ENCODE measurements around the gene WFS1. TPM values are rescaled to one million over a fixed set of nuclear protein-coding genes. Genes with fewer than 3 reads are reported as not detected.

The WFS1 gene
- total and polyA plus RNA-seq, 2 of the 13 experiments (the other 11 are each of a cell fraction or from before 2014, with no cell fraction given): 39.1 to 42.2 TPM

DNA sequence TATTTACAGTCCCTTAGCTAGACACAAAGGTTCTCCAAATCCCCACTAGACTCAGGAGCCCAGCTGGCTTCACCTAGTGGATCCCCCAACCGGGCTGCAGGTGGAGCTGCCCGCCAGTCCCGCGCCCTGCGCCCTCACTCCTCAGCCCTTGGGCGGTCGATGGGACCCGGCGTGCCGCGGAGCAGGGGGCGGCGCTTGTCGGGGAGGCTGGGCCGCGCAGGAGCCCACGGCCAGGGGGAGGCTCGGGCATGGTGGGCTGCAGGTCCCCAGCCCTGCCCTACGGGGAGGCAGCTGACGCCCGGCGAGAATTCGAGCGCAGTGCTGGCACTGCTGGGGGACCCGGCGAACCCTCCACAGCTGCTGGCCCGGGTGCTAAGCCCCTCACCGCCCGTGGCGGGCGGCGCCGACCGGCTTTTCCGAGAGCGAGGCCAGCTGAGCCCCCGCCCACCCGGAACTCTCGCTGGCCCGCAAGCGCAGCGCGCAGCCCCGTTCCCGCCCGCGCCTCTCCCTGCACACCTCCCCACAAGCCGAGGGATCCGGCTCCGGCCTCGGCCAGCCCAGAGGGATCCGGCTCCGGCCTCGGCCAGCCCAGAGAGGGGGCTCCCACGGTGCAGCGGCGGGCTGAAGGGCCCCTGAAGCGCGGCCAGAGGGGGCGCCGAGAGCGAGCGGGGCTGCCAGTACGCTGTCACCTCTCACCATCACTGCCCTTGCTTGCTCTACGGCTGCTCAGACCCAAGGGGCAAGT lies 39.4 kb downstream of the WFS1 start (continued):
- TF ChIP-seq ZNF530 (CRISPR knock-in tag; IDR thresholded peaks at IDR 0.05; ENCODE audit: low read depth): no peak
- TF ChIP-seq ZNF574 (CRISPR knock-in tag; IDR thresholded peaks at IDR 0.05): peak; percentile 60; the same call in 1 of the 2 replicates
- peak; percentile 77 for TF ChIP-seq HNRNPK (IDR thresholded peaks at IDR 0.05; ENCODE audit: low read depth, low read length, poor library complexity, severe bottlenecking)
- peak; percentile 47; the same call in 1 of the 2 replicates for TF ChIP-seq KMT2A (CRISPR knock-in tag; IDR thresholded peaks at IDR 0.05)
- peak; percentile 42; the same call in 1 of the 2 replicates for TF ChIP-seq ETS1 (CRISPR knock-in tag; IDR thresholded peaks at IDR 0.05)
- TF ChIP-seq, protein P1, sequence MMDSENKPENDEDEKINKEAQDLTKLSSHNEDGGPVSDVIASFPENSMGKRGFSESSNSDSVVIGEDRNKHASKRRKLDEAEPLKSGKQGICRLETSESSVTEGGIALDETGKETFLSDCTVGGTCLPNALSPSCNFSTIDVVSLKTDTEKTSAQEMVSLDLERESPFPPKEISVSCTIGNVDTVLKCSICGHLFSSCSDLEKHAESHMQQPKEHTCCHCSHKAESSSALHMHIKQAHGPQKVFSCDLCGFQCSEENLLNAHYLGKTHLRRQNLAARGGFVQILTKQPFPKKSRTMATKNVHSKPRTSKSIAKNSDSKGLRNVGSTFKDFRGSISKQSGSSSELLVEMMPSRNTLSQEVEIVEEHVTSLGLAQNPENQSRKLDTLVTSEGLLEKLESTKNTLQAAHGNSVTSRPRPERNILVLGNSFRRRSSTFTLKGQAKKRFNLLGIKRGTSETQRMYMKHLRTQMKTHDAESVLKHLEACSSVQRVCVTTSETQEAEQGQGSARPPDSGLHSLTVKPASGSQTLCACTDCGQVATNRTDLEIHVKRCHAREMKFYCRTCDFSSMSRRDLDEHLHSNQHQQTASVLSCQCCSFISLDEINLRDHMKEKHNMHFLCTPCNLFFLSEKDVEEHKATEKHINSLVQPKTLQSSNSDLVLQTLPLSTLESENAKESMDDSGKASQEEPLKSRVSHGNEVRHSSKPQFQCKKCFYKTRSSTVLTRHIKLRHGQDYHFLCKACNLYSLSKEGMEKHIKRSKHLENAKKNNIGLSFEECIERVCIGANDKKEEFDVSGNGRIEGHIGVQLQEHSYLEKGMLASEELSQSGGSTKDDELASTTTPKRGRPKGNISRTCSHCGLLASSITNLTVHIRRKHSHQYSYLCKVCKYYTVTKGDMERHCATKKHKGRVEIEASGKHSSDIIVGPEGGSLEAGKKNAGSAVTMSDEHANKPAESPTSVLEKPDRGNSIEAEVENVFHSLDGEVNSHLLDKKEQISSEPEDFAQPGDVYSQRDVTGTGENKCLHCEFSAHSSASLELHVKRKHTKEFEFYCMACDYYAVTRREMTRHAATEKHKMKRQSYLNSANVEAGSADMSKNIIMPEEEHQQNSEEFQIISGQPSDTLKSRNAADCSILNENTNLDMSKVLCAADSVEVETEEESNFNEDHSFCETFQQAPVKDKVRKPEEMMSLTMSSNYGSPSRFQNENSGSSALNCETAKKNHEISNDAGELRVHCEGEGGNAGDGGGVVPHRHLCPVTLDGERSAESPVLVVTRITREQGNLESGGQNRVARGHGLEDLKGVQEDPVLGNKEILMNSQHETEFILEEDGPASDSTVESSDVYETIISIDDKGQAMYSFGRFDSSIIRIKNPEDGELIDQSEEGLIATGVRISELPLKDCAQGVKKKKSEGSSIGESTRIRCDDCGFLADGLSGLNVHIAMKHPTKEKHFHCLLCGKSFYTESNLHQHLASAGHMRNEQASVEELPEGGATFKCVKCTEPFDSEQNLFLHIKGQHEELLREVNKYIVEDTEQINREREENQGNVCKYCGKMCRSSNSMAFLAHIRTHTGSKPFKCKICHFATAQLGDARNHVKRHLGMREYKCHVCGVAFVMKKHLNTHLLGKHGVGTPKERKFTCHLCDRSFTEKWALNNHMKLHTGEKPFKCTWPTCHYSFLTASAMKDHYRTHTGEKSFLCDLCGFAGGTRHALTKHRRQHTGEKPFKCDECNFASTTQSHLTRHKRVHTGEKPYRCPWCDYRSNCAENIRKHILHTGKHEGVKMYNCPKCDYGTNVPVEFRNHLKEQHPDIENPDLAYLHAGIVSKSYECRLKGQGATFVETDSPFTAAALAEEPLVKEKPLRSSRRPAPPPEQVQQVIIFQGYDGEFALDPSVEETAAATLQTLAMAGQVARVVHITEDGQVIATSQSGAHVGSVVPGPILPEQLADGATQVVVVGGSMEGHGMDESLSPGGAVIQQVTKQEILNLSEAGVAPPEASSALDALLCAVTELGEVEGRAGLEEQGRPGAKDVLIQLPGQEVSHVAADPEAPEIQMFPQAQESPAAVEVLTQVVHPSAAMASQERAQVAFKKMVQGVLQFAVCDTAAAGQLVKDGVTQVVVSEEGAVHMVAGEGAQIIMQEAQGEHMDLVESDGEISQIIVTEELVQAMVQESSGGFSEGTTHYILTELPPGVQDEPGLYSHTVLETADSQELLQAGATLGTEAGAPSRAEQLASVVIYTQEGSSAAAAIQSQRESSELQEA (CRISPR knock-in tag; IDR thresholded peaks at IDR 0.05; ENCODE audit: not compliant biosample characterization): peak; percentile 84
- 0 out of 2 replicates have a peak, but pooled peaks have one; percentile 82 for TF ChIP-seq ZNF775 (CRISPR knock-in tag; IDR thresholded peaks at IDR 0.05; ENCODE audit: borderline replicate concordance)
- TF ChIP-seq, protein P2, sequence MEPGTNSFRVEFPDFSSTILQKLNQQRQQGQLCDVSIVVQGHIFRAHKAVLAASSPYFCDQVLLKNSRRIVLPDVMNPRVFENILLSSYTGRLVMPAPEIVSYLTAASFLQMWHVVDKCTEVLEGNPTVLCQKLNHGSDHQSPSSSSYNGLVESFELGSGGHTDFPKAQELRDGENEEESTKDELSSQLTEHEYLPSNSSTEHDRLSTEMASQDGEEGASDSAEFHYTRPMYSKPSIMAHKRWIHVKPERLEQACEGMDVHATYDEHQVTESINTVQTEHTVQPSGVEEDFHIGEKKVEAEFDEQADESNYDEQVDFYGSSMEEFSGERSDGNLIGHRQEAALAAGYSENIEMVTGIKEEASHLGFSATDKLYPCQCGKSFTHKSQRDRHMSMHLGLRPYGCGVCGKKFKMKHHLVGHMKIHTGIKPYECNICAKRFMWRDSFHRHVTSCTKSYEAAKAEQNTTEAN (CRISPR knock-in tag; conservative IDR thresholded peaks at IDR 0.05): peak; percentile 52; the same call in 1 of the 2 replicates
- no peak for TF ChIP-seq ZNF749 (CRISPR knock-in tag; IDR thresholded peaks at IDR 0.05; ENCODE audit: borderline replicate concordance)
- peak; percentile 79 for TF ChIP-seq SPEN (CRISPR knock-in tag; IDR thresholded peaks at IDR 0.05; ENCODE audit: low read depth)
- 0 out of 2 replicates have a peak, but pooled peaks have one; percentile 67 for TF ChIP-seq GFI1 (CRISPR knock-in tag; IDR thresholded peaks at IDR 0.05; ENCODE audit: borderline replicate concordance)
- TF ChIP-seq DNMT3B (CRISPR knock-in tag; conservative IDR thresholded peaks at IDR 0.05): no peak
- TF ChIP-seq KLF16 (CRISPR knock-in tag; IDR thresholded peaks at IDR 0.05): 0 out of 4 replicates have a peak, but pooled peaks of 1 of the 2 experiments have one; percentile 44
- peak; percentile 48; the same call in 1 of the 2 replicates for TF ChIP-seq NKX3-1 (CRISPR knock-in tag; IDR thresholded peaks at IDR 0.05)
